ENCODE data around the gene ADAM22. TPM values are rescaled to one million over a fixed set of nuclear protein-coding genes. Genes with fewer than 3 reads are reported as not detected.

Gene ADAM22
- total RNA-seq, 1 donor, result 1.3 TPM

DNA sequence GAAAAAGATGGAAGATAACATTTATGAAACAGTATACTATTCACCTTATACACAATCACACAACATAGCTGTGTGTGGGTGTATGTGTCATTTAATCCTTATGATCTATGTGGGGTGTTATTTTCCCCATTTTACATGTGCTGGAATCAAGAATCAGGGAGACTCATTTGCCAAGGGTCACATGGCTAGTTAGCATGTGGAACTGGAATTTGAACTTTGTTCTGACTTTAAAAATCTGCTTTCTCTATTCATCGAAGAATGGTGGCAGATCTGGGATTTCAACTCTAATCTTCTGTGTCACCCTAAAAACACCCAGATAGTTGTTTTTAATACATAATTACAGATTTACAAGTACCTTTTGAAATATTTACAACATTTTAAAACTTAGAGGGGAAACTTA, 65.2 kb downstream of the ADAM22 start:
- DNase-seq (ENCODE audit: low read depth), result no peak
- H3K4me3 ChIP-seq (ENCODE audit: low read depth, low read length), result no peak overlapping the region
- TF ChIP-seq, protein P1, sequence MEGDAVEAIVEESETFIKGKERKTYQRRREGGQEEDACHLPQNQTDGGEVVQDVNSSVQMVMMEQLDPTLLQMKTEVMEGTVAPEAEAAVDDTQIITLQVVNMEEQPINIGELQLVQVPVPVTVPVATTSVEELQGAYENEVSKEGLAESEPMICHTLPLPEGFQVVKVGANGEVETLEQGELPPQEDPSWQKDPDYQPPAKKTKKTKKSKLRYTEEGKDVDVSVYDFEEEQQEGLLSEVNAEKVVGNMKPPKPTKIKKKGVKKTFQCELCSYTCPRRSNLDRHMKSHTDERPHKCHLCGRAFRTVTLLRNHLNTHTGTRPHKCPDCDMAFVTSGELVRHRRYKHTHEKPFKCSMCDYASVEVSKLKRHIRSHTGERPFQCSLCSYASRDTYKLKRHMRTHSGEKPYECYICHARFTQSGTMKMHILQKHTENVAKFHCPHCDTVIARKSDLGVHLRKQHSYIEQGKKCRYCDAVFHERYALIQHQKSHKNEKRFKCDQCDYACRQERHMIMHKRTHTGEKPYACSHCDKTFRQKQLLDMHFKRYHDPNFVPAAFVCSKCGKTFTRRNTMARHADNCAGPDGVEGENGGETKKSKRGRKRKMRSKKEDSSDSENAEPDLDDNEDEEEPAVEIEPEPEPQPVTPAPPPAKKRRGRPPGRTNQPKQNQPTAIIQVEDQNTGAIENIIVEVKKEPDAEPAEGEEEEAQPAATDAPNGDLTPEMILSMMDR (IDR thresholded peaks at IDR 0.05; ENCODE audit: insufficient read depth, low read depth, low read length), result no peak

DNA sequence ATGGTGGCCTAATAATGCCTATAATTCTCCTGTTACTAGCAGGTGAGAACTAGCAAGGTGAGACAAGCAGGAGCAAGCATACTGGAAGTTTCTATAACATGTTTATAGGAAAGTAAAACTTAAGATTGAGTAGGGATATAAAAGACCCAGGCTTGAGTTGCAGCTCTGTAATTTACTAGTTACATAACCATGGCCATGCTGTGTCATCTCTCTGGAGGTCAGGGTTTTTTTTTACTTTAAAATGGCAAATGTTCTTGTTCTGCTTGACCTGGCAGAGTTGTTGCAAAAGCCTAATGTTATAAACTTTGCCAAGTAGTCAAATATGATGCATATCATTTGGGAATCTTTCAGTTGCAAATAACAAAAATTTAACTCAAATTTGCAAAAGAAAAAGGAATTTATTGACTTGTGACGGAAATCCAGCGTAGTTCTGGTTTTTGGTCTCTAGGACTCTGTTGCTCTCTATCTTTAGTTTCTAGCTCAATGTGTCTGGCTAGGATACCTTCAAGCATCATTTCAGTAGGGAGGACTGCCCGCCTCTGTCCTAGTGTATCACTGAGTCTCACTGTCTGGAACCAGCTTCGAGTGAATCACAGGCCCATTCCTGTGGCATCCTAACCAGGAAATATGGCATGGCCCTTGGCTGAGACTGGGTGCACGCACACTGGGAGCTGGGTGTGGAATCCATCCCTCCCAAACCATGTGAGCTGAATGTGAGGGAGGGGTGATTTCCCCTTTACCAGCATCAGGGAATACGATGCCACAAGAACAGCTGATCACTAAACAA, 67.9 kb downstream of the ADAM22 start:
- no peak for DNase-seq (ENCODE audit: low read depth)
- TF ChIP-seq, protein P1 (IDR thresholded peaks at IDR 0.05; ENCODE audit: insufficient read depth, low read depth, low read length), result no peak
- no peak overlapping the region for H3K4me3 ChIP-seq (ENCODE audit: low read depth, low read length)

DNA sequence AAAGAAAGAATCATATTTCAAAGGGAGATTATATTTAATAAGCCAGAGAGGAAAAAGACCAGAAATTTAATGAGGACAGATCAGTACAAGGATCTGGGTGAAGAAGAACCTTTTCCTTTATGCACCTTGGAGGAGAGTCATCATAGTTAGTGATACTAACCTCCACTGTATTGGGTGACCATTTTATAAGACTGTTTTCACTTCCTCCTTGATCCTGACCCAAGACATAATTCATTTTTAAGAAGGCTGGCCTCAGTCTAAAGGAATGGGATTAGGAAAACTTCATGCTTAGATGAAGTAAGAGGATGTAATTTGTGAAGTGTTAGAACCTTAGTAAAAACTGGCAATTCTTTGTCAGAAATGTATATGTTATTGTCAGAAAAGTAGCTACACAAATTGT, 68.6 kb downstream of the ADAM22 start:
- DNase-seq (ENCODE audit: low read depth), result no peak
- TF ChIP-seq, protein P1 (IDR thresholded peaks at IDR 0.05; ENCODE audit: insufficient read depth, low read depth, low read length), result no peak
- H3K4me3 ChIP-seq (ENCODE audit: low read depth, low read length), result no peak overlapping the region

DNA sequence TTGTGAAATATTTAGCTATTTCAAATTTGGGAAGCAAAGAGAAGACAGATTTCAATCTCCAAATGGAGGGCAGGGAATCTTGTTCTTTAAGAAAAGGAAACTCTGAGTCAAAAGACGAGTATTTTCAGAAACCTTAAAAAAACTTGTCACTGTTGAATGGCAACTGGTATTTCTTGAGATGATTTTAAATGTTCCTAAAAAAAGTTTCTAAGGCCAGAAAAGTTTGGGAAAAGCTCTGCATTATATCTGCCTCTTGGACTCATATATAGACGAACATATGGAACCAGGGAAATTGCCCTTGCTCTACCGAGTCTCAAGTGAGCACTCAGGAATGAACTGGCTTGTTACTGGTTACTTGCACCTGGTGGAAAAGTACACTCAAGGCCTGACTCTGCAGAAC, 69.5 kb downstream of the ADAM22 start:
- no peak overlapping the region for H3K4me3 ChIP-seq (ENCODE audit: low read depth, low read length)
- DNase-seq (ENCODE audit: low read depth), result no peak
- TF ChIP-seq, protein P1 (IDR thresholded peaks at IDR 0.05; ENCODE audit: insufficient read depth, low read depth, low read length), result no peak

DNA sequence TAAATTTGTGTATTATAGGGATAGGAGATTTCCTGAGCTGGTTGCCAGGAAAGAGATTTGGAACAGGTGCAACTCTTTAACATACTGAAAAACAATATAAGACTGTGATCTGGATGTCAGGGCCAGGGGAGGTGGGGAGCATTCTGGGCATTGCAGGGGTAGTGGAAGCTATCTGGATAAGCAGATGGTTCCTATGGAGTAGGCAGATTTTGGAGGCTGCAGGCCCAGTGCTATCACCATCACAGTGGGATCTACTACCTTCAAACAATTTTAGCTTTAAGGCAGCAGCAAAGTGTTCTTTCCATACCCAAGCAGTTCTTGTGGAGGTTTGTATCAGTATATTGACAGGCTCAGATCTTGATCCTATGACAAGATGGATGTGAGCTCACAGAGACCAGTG, 71.1 kb downstream of the ADAM22 start:
- no peak for DNase-seq (ENCODE audit: low read depth)
- H3K4me3 ChIP-seq (ENCODE audit: low read depth, low read length), result no peak overlapping the region
- TF ChIP-seq, protein P1 (IDR thresholded peaks at IDR 0.05; ENCODE audit: insufficient read depth, low read depth, low read length), result no peak

DNA sequence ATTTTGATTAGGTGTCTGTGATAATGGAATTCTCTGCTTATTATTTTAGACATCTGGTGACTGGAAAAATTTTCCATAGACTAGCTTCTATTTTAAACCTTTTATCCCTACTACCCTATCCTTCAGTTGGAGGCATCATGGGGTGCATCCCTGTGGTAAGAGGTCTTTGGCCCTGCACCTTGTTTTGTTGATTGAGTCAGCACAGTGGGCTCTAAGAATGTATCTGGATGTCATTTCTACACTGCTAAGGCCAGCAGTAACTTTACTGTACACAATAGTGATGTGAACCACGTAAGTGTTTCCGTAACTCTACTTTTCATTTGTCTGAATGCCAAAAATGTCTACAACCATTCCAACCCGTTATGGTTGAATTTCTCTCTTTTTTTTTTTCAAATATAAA, 75.6 kb downstream of the ADAM22 start:
- H3K4me3 ChIP-seq (ENCODE audit: low read depth, low read length), result no peak overlapping the region
- DNase-seq (ENCODE audit: low read depth), result no peak
- TF ChIP-seq, protein P1 (IDR thresholded peaks at IDR 0.05; ENCODE audit: insufficient read depth, low read depth, low read length), result no peak

DNA sequence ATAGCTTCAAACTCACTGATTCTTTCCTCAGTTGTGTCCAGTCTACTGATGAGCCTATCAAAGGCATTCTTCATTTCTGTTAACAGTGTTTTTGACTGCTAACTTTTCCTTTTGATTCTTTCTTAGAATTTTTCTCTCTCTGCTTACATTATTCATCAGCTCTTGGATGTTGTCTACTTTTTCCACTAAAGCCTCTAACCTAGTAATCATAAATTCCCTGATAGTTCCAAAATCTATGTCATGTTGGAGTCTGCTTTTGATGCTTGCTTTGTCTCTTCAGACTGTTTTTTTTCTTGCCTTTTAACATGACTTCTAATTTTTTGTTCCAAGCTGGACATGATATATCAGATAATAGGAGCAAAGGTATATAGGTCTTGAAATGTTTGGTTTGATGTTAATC, 78.0 kb downstream of the ADAM22 start:
- DNase-seq (ENCODE audit: low read depth), result no peak
- TF ChIP-seq, protein P1 (IDR thresholded peaks at IDR 0.05; ENCODE audit: insufficient read depth, low read depth, low read length), result no peak
- no peak overlapping the region for H3K4me3 ChIP-seq (ENCODE audit: low read depth, low read length)
